Measurements from ENCODE around the gene OR1S2. TPM values are rescaled to one million over a fixed set of nuclear protein-coding genes. Genes with fewer than 3 reads are reported as not detected.

The OR1S2 gene
- total RNA-seq, 4 donors from 2014 or later: not detected

DNA sequence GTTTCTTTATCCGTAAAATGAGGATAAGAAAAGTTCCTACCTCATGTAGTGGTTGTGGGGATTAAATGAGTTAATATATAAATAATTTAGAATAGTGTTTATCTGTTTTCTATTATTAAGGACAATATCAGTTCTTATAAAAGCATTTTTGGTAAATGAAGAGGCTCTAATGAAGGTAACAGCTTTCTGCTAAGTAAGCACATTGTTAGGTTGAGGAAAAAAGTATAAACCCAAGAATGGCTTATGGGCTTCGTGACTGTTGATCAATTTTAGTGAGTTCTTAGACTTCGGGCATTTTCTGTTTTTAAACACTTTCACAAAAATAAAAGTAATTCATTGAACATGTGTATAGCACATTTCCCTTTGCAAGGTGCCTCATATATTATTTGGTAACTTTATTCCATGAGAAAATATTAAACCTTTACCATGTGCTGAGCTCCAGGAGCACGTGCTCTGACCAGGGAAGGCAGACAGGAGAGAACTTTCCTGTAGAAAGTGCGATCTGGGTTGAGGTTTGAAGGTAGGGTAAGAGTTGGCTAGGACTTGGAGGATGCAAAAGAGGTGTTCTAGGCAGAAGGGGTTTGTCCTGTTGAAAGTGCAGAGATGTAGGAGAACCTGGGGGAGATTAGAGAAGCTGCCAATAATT lies 26.4 kb downstream of the OR1S2 start:
- TF ChIP-seq CTCF (IDR thresholded peaks at IDR 0.05; ENCODE audit: low read depth): no peak

- TF ChIP-seq CTCF (IDR thresholded peaks at IDR 0.05; ENCODE audit: low read depth): no peak
Observed at GRCh38 chr11:58165504-58166106, 38.3 kb downstream of the OR1S2 start.

GRCh38 chr11:58164990-58165389 lies 39.0 kb downstream of the OR1S2 start:
- TF ChIP-seq CTCF (IDR thresholded peaks at IDR 0.05; ENCODE audit: low read depth): no peak

DNA sequence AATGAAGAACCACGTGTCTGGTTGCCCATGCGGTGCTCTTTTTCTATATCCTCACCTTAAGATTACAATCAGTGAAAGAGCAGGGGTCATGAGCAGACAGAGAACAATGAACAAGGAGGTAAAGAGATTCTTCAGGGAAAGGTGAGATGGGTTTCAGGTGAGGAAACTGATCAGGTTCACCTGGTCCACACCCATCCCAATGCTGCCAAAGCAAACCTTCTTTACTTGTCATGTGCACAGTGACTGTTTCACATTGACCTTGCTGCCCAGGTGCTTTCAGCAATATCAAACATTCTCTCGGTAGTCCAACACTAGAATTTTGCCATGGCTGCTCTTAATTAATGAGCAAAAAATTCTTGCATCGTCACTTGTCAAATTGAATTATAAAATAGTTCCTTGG lies 39.6 kb downstream of the OR1S2 start:
- no peak for TF ChIP-seq CTCF (IDR thresholded peaks at IDR 0.05; ENCODE audit: low read depth)

Other genes with a start within 250 kb of the OR1S2 start
- not detected for gene OR9Q1, start 180.3 kb downstream of the OR1S2 start, total RNA-seq
- gene OR6Q1, start 173.2 kb downstream of the OR1S2 start, total RNA-seq: not detected
- gene OR9I1, start 78.6 kb downstream of the OR1S2 start, total RNA-seq: not detected
- not detected for gene OR9Q2, start 15.1 kb downstream of the OR1S2 start, total RNA-seq
- not detected for gene OR1S1, start 8.6 kb upstream of the OR1S2 start, total RNA-seq
- not detected for gene OR10Q1, start 24.8 kb upstream of the OR1S2 start, total RNA-seq
- gene OR10W1, start 64.1 kb upstream of the OR1S2 start, total RNA-seq: not detected
- gene OR5B17, start 154.9 kb upstream of the OR1S2 start, total RNA-seq: not detected
- not detected for gene OR5B3, start 202.7 kb upstream of the OR1S2 start, total RNA-seq
- gene OR5B2, start 224.0 kb upstream of the OR1S2 start, total RNA-seq: not detected
- not detected for gene OR5B12, start 238.1 kb upstream of the OR1S2 start, total RNA-seq

Measured in subcutaneous adipose tissue (tissue), 4 donors.